Sigmoid colon (tissue), 4 donors: ENCODE results near the gene HORMAD2.

Source experiments
- CTCF ChIP-seq, 4 experiments: fragments of 450-650 bp in 3 of 4; fragments of 200-600 bp in 1 of 4; IDR thresholded peaks; one replicate each; pipeline ENCODE4 v1.5.1; 2016 to 2019; ENCODE audit warnings: antibody characterized with exemption in 4 of 4, mild to moderate bottlenecking in 3 of 4, moderate library complexity in 2 of 4
- POLR2AphosphoS5 ChIP-seq, 4 donors: sonication (generic); formaldehyde crosslinking; IDR thresholded peaks; one replicate each; pipeline ENCODE4 v1.6.1; 2017; ENCODE audit warnings: antibody characterized with exemption in 4 of 4

GRCh38 chr22:30167296-30167695 is 87.0 kb downstream of the HORMAD2 start:
- no peak for TF ChIP-seq CTCF (IDR thresholded peaks at IDR 0.05)
- no peak for TF ChIP-seq POLR2AphosphoS5 (IDR thresholded peaks at IDR 0.05)
